NCI-H345 (cell line): Measurements from ENCODE around the gene RGS1.

ENCODE experiments used
- DNase-seq: peaks from one replicate; lab custom pipeline; 2025; lab: John Stamatoyannopoulos, UW

Gene RGS1

DNA sequence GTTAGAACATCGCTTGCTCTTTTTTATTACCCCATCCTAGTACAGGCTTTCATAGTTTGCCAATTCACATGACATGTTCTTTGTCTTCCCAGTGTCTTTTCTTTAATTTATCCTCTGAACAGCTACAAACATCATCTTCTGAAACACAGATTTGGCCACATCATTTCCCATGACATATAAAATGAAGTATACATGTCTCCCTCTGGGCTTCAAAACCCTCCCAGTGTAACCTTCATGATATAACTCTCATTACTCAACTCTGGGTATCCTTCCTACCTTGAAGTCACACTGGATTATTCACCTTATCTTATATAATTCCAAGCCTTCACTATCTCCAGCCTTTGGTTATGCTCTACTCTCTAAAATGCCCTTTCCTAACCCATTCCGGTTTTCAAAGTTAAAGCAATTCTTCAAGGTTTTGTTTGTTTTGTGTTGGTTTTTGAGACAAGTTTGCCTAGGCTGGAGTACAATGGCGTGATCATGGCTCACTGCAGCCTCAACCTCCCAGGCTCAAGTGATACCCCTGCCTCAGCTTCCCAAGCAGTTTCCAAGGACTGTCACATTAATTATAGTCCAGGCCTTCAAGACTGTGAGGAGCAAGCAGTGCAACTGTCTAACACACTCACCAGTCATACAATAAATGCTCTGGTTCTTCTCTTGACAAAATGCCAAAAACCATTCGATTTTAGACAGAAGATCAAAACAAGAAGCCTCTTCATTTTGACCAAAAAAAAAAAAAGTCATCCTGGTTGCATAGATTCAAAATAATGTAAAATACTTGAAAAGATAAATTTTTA, 5.8 kb downstream of the RGS1 start:
- no peak for DNase-seq

DNA sequence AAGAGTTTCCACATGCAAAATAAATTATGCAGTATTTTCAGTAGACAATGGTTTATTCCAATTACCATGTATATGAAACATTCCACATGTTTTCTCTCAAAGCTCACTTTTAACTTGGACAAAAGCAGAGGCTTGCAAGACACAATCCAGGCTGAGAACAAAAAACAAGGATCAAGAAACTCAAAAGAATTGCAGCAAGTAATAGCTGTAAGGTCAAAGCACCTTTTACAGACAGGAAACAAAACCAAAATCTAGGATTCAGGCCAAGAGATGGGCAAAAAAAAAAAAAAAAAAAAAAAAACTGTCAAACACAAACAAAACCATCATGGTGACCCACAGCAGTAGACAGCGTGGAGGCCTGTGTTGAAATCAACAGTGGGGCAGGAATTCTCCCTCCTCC, 9.3 kb downstream of the RGS1 start:
- no peak for DNase-seq

DNA sequence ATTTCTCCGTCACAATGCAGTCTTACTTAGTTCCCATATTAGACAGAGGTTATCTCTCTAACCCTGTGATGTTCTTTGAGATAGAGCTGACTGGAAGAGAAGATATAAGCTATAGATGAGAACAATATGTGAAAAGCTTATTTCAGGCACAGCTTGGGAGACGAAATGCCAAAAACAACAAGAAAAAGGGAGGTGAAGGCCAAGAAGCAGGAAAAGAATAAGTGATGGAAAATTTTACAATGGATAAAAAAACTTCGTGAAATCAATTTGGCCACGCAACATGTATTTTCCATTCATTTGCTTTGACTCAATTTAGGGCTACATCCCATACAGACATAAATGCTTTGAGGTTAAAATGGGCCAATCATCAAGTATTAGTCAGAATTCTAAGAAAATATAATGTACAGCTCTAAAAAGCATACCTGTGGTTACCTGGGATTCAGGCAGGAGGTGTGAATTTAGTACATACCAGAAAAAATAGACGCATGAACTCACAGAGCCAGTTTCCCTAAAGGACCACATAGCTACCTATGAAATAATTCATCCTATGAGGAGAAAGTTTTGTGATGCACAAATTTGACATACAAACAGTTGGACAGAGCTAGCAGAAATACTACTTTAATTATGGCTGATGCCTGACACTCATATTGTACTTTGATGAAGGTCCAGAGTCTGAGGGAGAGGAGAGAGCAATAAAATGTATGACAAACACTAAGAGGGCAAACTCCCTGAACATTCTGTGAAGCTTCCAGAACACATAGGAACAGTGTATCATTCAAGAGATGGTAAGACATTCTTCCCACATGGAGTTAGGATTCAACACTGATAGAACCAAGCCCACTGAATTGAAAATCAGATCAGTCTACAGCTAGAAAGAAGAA, 12.1 kb downstream of the RGS1 start:
- no peak for DNase-seq

DNA sequence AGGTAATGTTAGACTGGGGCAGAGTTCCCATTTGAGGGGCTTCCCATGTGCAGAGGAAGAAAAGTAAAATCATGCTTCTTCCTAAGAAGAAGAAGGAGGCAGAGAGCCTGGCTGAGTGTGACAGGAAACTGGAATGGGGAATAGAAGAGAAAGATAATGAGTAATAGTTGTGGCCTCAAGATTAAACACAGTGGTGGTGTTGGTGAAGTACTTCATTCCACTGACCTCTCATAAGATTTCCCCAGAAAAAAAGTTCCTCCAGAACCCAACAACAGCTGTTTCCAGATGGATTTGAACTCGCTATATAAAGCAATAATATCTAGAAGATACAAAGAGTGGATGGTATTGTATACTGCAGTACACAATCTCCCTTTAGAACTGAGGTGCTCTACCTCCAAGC, 13.0 kb downstream of the RGS1 start:
- DNase-seq: no peak

DNA sequence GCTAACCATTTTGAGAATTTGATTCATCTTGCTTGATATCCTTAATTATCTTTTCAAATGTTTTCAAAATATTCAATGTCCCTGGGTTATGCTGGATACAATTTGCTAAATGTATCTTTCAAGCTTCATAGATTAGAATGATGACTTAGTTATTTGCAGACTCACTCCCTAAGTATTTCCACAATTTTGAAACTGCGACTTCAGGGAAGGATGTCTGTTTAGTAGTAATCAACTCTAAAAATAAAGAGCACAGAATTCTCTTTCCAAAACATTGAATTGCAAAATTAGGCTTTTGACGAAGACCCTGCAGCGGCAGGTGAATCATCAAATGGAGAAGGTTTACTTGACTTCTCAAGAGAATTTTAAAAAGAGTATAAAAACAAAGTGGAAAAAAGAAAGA, 14.2 kb downstream of the RGS1 start:
- DNase-seq: no peak

DNA sequence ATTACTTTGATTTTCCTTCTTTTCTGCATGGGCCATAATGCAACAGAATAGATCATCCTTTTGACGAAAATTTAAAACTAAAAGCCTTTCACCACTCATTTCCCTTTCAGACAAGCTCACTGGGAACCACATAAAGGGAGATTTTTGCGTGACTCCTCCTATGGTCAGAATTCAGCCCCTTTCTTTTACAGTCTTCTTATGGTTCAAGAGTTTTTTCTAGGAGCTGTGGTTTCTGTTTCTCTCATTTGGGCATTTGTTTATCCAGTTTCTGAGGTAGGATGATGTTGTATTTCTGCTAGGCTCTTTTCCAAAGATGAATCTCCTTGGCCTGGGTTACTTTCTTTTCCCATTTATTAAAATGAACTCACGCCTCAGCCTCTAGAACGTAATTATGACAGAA, 16.9 kb downstream of the RGS1 start:
- no peak for DNase-seq

DNA sequence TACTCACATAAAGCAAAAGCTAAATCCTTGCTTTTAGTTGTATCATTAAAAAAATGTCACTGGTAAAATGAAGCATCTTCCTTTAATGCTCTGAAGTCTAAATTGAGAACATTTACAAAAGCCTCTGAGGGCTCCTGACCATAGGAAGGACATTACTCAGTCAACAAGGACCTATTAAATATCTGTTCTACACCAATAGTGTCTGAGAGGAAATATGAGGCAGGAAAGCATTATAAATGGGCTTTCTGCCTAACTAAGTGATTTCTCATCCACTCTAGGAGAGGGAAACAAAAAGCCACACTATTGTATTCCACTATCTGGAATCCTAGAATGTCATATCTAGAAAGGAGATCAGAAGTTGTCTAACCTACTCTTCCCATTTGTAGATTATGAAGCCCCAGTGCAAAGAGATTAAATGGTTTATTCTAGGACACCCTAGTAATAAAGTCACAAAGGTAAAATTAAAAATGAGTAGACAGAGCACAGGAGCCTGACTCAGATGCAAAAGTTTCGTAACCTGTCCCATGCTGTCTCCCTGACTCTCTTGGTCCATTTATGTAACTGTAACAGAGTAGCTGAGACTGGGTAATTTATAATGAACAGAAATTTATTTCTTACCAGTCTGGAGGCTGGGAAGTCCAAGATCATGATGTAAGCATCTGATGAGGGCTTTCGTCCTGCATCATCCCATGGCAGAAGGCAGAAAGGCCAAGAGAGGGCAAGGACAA, 17.6 kb downstream of the RGS1 start:
- DNase-seq: no peak

DNA sequence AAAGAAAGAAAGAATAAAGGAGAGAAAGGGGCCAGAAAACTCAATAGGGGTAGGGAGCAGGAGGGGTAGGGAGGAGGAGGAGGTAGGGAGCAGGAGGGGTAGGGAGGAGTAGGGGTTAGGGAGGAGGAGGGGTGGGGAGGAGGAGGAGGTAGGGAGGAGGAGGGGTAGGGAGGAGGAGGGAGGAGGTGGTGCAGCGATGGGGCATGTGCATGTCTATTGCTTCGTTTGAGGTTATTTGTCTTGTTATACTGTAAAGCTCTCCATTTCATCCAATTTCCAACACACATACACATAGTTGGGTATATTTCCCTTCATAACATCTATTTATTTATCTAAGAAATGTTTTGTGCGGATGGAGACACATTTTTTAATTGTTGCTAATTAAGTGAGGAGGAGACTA, 19.7 kb downstream of the RGS1 start:
- DNase-seq: no peak

DNA sequence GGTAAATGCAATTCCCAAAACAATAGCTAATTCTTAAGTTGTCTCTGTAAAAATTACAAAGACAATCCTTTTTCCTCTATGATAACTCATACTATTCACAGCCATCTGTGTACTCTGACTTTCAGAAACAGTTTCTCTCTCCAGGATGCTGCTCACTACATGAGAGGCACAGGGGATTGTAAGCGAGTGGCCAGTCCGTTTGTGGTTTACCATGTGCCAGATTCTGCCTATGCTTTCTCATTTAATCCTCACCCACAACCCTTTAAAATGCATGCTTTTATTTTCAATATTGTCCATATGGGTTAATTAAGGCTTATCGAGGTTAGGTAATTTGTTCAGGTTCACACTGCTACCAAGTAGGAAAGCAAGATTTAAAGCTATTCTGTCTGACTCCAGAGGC, 23.0 kb downstream of the RGS1 start:
- no peak for DNase-seq

DNA sequence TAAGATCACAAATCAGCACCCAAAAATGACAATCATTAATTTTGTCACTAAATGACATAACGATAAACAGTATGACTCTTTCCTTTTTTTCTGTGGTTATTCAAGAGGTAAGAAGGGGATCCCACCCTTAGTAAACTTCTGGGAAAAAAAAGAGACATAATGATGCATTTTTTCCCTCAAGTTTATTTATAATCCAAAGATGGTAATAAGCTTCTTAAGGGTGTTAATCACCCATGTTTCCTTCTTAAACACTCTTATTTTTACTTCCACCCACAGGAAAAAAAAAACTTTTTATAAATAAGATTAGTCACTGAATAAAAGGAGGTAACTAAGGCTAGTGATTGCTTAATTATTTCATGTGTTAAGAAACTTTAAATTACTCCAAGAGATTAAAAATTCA, 24.7 kb downstream of the RGS1 start:
- no peak for DNase-seq

DNA sequence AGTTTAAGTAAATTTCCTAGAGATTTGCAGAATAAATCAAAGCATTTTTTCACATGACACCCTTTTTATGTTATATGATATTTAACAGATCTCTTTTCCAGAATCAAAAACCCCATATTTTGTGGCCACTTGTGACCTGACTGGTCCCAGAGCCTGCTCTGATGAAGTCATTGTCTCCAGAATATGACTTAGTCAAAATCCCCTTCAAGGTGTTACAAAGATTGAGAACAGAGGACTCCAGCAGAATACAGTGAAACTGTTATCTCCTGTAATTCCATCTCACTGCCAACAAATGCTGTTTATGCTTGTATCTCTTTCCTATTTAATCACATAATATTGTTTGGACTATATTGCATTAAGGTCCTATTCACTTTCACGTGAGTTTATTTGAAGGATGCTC, 25.6 kb downstream of the RGS1 start:
- DNase-seq: no peak

DNA sequence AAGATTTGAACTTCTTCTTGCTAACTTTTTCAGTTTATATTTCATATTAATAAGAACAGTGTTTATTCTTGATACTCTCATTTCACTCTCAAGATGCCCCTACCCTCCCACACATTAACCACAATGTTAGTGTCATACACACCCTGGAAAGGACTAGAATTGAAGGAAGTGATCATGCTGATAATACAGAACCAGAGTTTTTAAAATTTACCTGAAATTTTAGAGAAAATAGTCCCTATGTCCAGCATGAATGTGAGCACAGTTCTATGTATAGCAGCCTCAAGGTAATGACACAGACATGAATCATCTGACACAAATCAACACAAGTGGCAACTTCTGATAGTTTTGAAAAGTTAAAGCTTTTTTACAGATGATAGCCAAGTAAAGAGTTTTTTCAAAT, 26.0 kb downstream of the RGS1 start:
- no peak for DNase-seq

DNA sequence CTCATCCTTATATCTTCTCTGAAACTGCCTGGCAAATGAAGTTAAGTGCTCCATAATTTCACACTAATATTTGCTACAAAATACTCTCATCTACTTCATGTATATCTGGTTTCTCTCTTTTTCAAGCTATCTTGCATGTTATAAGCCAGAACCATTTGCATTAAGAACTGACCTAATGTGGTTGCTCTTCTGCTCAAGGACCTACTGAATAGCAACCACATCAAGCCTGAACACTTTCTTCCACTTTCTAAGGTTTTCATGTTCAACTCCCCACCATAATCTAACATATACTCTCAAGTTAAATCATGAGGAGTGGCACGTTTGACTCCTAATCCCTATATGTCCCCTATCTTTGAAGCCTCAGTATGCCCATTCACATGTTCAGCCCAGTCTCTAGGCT, 27.2 kb downstream of the RGS1 start:
- no peak for DNase-seq

DNA sequence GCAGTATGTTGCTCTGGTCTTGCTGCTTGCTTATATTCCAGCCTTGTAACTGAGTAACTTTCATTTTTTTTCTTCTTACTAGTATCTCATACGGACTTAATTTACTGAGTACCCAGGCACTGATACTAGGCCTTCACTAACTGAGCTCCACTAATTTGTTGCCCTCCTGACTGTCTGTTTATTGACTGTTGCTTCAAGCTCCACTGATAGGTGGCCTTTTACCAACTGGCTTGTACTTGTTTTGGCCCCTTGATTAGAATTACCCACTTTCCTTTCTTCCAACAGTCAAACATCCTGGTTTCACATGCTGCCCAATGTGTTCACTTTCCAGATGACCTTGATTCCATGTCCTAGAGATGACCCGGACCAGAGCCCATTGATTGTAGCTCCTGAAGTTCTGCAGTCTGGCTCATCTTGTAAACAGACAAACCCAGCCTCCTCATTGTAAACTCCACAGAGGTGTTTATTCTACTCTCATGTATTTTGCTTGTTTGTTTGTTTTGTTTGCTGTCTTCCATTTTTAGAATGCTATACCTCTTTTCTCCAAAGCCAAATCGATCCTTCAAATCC, 27.7 kb downstream of the RGS1 start:
- DNase-seq: peak; percentile 12

DNA sequence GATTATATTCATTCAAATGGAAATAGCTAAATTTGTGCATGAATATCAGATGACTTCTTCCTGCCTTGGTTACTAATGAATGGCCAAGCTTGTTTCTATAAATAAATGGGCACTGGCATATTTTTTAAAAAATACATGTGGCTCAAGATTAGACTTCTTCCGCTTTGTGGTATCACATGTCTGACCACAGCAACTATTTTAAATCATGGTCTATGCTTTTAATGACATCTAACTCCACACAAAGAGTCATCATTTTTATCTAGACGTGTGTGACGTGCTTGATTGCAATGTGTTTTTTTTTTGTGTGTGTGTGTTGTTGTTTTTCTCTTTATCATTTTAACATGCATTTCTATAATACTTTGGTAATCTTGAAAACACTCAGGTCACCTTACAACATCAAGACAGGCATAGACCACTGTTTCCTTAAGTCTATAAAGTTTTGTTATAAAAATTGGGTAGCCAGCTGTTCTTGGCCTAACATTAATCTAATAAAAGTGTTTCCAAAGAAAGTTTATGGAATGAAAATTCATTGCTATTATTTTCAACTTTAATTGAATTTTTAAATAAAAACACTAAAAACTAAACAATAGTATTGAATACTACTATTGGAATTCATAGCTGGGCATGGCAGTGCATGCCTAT, 29.5 kb downstream of the RGS1 start:
- DNase-seq: no peak

DNA sequence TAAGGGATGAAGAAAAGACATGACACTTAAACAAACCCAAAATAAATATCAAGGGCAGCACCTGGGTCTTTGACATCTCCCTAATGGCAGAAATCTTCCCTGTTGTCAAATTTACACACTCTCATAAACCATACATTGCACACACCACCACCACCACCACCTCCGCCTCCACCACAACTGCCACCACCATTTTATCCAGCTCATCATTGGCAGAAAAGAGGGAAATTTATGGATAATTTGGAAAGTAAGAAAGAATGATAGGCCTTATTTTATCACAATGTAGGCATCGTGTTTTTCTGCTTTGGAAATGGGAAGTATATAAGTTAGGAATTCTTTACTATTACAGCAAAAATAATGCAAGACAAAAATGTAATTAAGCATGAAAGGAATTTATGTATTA, 33.1 kb downstream of the RGS1 start:
- no peak for DNase-seq

DNA sequence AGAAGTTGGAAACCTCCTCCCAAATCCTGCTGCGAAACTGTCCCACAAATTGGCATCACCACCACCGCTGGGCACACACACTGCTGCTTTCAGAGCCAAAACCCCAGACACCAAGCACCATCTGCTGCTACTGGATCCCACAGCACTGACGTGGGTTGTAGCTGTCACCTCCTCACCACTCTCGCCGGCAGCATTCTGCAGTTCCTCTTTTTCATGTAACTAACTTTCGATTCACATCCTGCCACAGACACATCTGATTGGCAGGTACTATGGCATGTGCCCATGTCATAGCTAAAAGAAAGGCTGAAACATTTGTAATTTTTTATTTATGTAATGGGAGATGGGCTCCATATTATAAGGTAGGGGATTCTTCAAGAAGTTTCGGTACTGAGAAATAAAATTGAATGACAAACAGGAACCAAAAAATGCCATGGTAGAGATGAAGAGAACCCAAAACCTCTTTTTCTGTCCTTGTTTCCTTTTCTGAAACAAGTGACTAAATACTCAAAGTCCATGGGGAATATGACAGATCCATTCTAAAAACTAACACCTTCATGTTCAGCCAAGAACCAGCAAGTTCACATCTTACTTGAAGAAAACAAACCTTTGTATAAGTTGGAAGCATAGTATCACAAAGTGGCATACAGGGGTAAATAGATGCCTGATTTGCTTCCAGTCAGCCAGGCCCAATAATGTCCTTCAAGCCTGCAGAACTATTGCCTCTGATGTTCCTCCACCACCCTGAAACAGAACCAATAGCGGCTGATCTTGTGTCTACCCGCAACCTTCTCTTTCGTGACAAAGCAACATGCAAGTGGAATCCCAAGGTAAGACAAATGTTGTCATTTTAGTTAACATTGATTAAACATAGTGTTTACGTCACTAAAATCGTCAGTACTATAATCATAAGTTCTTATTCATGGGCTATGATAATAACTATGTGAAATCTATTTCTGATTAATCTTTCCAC, 33.8 kb downstream of the RGS1 start:
- no peak for DNase-seq

DNA sequence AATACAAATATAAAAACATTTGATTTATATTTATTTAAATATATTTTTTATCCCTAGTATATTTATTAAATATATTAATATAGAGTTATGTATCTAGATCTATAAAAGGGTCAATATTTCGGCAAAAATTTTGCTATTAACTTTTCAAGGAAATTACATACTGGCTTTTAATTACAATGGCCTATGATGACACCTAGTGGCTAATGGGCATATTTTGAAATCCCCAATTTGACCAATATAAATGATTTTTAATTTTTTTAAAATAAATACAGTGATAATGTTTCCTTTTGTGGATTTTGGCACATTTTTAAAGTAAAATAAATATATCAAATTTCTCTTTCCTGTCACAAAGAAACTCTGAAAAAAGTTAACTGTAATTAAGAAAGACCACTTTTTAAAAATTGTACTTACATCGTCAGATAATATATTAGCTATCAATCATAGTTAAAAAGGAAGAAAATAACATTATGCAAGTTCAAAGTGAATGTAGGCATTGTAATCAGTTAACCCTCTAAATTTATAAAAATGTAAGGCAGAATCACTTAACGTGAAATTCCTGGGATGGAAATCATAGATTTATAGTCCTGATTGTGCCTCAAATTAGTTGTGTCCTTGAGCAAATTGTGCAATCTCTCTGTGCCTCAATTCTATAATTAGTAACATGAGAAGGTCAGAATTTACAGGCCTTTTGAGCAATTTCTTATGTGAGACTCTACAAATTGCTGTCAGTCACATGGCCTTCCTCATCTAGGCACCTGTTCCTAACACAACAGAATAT, 34.7 kb downstream of the RGS1 start:
- no peak for DNase-seq

DNA sequence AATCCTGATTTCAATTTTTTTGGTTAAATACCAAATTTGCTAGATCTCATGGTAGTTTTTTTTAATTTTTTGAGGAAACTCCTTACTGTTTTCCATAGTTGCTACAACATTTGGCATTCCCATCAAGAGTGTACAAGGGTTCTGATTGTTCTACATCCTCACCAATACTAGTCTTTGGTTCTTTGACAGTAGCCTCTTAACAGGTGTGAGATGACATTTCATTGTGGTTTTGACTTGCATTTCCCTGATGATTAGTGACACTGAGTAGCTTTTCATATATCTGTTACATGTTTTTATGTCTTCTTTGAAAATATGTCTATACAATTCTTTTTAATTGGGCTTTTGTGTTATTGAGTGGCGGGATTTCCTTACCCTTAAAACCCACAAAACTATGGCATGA, 39.5 kb downstream of the RGS1 start:
- DNase-seq: no peak

DNA sequence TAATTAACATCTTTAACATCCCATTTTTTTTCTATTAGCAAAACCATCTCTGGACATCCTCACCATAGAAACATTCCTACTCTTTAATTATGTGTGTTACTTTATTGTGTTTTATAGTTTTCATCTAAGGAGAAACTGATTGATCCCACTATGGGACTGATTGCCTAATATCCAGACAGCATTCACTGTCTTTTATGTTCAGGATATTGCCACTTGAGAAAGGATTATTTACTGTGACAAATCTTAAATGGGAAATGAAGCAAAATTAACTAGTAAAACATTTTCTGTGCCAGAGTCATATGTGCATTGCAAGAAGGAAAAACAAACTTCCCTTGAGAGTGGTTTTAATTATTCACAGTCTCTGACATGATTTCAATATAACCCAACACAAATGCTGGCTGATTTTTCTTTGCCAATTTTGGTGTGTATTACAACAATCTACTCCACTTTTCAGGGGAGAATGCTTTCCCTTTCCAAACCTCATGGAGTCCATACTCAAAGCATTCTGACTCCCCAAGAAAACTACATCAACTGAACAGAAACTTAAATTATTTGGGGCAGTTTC, 44.6 kb downstream of the RGS1 start:
- no peak for DNase-seq
